H1 (cell line): ENCODE data around the gene NIPAL3. TPM values are rescaled to one million over a fixed set of nuclear protein-coding genes. Genes with fewer than 3 reads are reported as not detected.

Experiments used
- CTCF ChIA-PET: fragments of 300-600 bp; sonication (Branson Sonifier 250); formaldehyde crosslinking; loops from one replicate; lab custom pipeline; 2021; ENCODE audit not compliant: partially characterized antibody; lab: Charles Lee
- POLR2A ChIA-PET: fragments of 300-600 bp; sonication (Branson Sonifier 250); formaldehyde crosslinking; loops from one replicate; lab custom pipeline; 2021; ENCODE audit warnings: inconsistent platforms; ENCODE audit not compliant: partially characterized antibody; lab: Charles Lee
- DNase-seq, 2 experiments: peaks; one replicate each; pipeline versions ENCODE4 v3.0.0 to v3.0.0-alpha.2; 2010 to 2022; ENCODE audit warnings: low spot score in 2 of 2, low read depth in 1 of 2, mixed read lengths in 1 of 2
- FAIRE-seq: peaks from 2 replicates; lab custom pipeline; 2011; peaks lifted over from hg19 to GRCh38; lab: Jason Lieb, UNC
- H2AFZ ChIP-seq: 2 replicates; pipeline ENCODE4 v1.8.1; 2012; ENCODE audit warnings: low read length, inconsistent platforms
- H2AK5ac ChIP-seq: 2 replicates; pipeline ENCODE4 v1.6.1; 2013; ENCODE audit warnings: low read depth, low read length
- H2BK120ac ChIP-seq: replicated peaks from 2 replicates; pipeline ENCODE3; 2013; ENCODE audit warnings: low read depth, low read length, inconsistent platforms
- H2BK12ac ChIP-seq: 2 replicates; pipeline ENCODE4 v1.6.1; 2013; ENCODE audit warnings: low read depth, low read length
- H2BK15ac ChIP-seq: 2 replicates; pipeline ENCODE4 v1.6.1; 2013; ENCODE audit warnings: low read length
- H2BK20ac ChIP-seq: 2 replicates; pipeline ENCODE4 v1.6.1; 2013; ENCODE audit warnings: low read length
- H2BK5ac ChIP-seq: 2 replicates; pipeline ENCODE4 v1.6.1; 2013; ENCODE audit warnings: low read depth, low read length
- H3K14ac ChIP-seq: 2 replicates; pipeline ENCODE4 v1.6.1; 2013; ENCODE audit warnings: inconsistent platforms; ENCODE audit not compliant: insufficient read length
- H3K18ac ChIP-seq: 2 replicates; pipeline ENCODE4 v1.6.1; 2013; ENCODE audit warnings: low read length; ENCODE audit errors: extremely low read depth
- H3K23ac ChIP-seq: 2 replicates; pipeline ENCODE4 v1.6.1; 2013; ENCODE audit warnings: inconsistent platforms; ENCODE audit not compliant: insufficient read length
- H3K23me2 ChIP-seq: 2 replicates; pipeline ENCODE4 v1.6.1; 2013; ENCODE audit warnings: low read depth, low read length
- H3K27ac ChIP-seq: 2 replicates; pipeline ENCODE4 v1.6.1; 2011; ENCODE audit warnings: low read depth, low read length, inconsistent platforms
- H3K27me3 ChIP-seq, 4 experiments: replicated peaks in 1 of 4; 1 replicate in 1 of 4; 2 replicates in 3 of 4; pipeline versions ENCODE4 v1.6.1 to v1.8.1; 2011 to 2013; ENCODE audit warnings: low read length in 3 of 4, mild to moderate bottlenecking in 3 of 4, inconsistent platforms in 2 of 4, mixed read lengths in 2 of 4, moderate library complexity in 1 of 4; ENCODE audit not compliant: control insufficient read depth in 3 of 4, insufficient read depth in 3 of 4; ENCODE audit errors: extremely low read depth in 1 of 4
- H3K36me3 ChIP-seq, 4 experiments: 2 replicates each; pipeline versions ENCODE4 v1.6.1 to v1.8.1; 2011 to 2013; ENCODE audit warnings: mild to moderate bottlenecking in 4 of 4, low read length in 3 of 4, moderate library complexity in 2 of 4, control low read depth in 1 of 4, inconsistent platforms in 1 of 4; ENCODE audit not compliant: insufficient read depth in 4 of 4, control insufficient read depth in 2 of 4
- H3K4ac ChIP-seq: replicated peaks from 2 replicates; pipeline ENCODE3; 2013; ENCODE audit warnings: low read length, low read depth, mixed read lengths, inconsistent platforms; ENCODE audit not compliant: insufficient read length
- H3K4me1 ChIP-seq, 4 experiments: replicated peaks in 1 of 4; 1 replicate in 1 of 4; 2 replicates in 3 of 4; pipeline versions ENCODE4 v1.6.1 to v1.8.1; 2011 to 2013; ENCODE audit warnings: low read length in 3 of 4, inconsistent platforms in 2 of 4, mixed read lengths in 1 of 4; ENCODE audit not compliant: insufficient read depth in 4 of 4, control insufficient read depth in 3 of 4
- H3K4me2 ChIP-seq, 2 experiments: 2 replicates each; pipeline versions ENCODE4 v1.6.1 to v1.8.1; 2011 to 2013; ENCODE audit warnings: low read depth in 2 of 2, low read length in 2 of 2, control low read depth in 1 of 2, inconsistent platforms in 1 of 2, mild to moderate bottlenecking in 1 of 2; ENCODE audit not compliant: insufficient read depth in 1 of 2
- H3K4me3 ChIP-seq, 4 experiments: fragments of 200-600, 300-600 bp in 1 of 4; sonication (generic), shearing (Covaris generic), sonication (Bioruptor Twin) in 1 of 4; 2 replicates each; pipeline versions ENCODE4 v1.5.1 to v1.8.1; 2011 to 2016; ENCODE audit warnings: low read length in 4 of 4, low read depth in 3 of 4, control low read depth in 2 of 4, inconsistent platforms in 2 of 4, mild to moderate bottlenecking in 2 of 4, mixed read lengths in 1 of 4, moderate library complexity in 1 of 4; ENCODE audit not compliant: insufficient read depth in 2 of 4; ENCODE audit errors: extremely low read depth in 1 of 4
- H3K56ac ChIP-seq: replicated peaks from 2 replicates; pipeline ENCODE3; 2013; ENCODE audit warnings: low read depth, mild to moderate bottlenecking, mixed read lengths, low read length, inconsistent platforms; ENCODE audit not compliant: insufficient read length
- H3K79me1 ChIP-seq: 2 replicates; pipeline ENCODE4 v1.6.1; 2013; ENCODE audit warnings: low read depth, low read length, control low read depth
- H3K79me2 ChIP-seq, 2 experiments: 2 replicates each; pipeline versions ENCODE4 v1.6.1 to v1.8.1; 2012 to 2013; ENCODE audit warnings: low read length in 2 of 2, mild to moderate bottlenecking in 2 of 2, inconsistent platforms in 1 of 2; ENCODE audit not compliant: insufficient read depth in 2 of 2, control insufficient read depth in 1 of 2
- H3K9ac ChIP-seq, 4 experiments: replicated peaks in 1 of 4; 1 replicate in 1 of 4; 2 replicates in 3 of 4; pipeline versions ENCODE4 v1.6.1 to v1.8.1; 2011 to 2013; ENCODE audit warnings: low read depth in 3 of 4, low read length in 3 of 4, control low read depth in 2 of 4, mild to moderate bottlenecking in 2 of 4, moderate library complexity in 2 of 4, inconsistent platforms in 1 of 4; ENCODE audit errors: extremely low read depth in 1 of 4
- H3K9me3 ChIP-seq, 2 experiments: 2 replicates each; pipeline versions ENCODE4 v1.6.1 to v1.8.1; 2012 to 2013; ENCODE audit warnings: mild to moderate bottlenecking in 2 of 2, moderate library complexity in 2 of 2, control low read depth in 1 of 2, inconsistent platforms in 1 of 2, low read depth in 1 of 2, low read length in 1 of 2, mixed read lengths in 1 of 2; ENCODE audit not compliant: insufficient read depth in 2 of 2
- H4K20me1 ChIP-seq, 2 experiments: replicated peaks in 1 of 2; 2 replicates each; pipeline versions ENCODE3 to v1.8.1; 2011 to 2013; ENCODE audit warnings: inconsistent platforms in 2 of 2, low read length in 2 of 2, mild to moderate bottlenecking in 1 of 2; ENCODE audit not compliant: insufficient read depth in 2 of 2, control insufficient read depth in 1 of 2
- H4K5ac ChIP-seq: 2 replicates; pipeline ENCODE4 v1.6.1; 2013; ENCODE audit warnings: low read length, low read depth, mixed read lengths, inconsistent platforms; ENCODE audit not compliant: insufficient read length
- H4K8ac ChIP-seq: 2 replicates; pipeline ENCODE4 v1.8.0; 2013; ENCODE audit warnings: mild to moderate bottlenecking, moderate library complexity, low read length, inconsistent platforms; ENCODE audit not compliant: insufficient read depth; ENCODE audit errors: extremely low read depth
- H4K91ac ChIP-seq: replicated peaks from 2 replicates; pipeline ENCODE3; 2013; ENCODE audit warnings: low read length, mixed read lengths, inconsistent platforms; ENCODE audit not compliant: insufficient read length
- CHD2 ChIP-seq: IDR thresholded peaks from 2 replicates; pipeline ENCODE4 v1.6.1; 2012; ENCODE audit warnings: low read length, improper control_type of control experiment
- CREB1 ChIP-seq: IDR thresholded peaks from 2 replicates; pipeline ENCODE4 v1.6.1; 2012; ENCODE audit warnings: inconsistent platforms
- TCF12 ChIP-seq: IDR thresholded peaks from 2 replicates; pipeline ENCODE4 v1.6.1; 2011; ENCODE audit warnings: low read depth, mild to moderate bottlenecking, low read length
- TEAD4 ChIP-seq: IDR thresholded peaks from 2 replicates; pipeline ENCODE4 v1.6.1; 2012; ENCODE audit warnings: low read depth, low read length, inconsistent platforms, mixed read lengths
- WGBS, 2 experiments: shearing (Covaris generic) in 1 of 2; methylation state at CpG; one replicate each; pipeline versions ENCODE4 v1.1.6 to v1.1.7; 2013 to 2015; ENCODE audit warnings: low lambda C conversion rate in 2 of 2, mixed read lengths in 2 of 2, inconsistent platforms in 1 of 2, low coverage in 1 of 2, missing lambda C conversion rate in 1 of 2; ENCODE audit not compliant: insufficient replicate concordance in 2 of 2, insufficient coverage in 1 of 2, insufficient read length in 1 of 2; ENCODE audit errors: extremely low coverage in 1 of 2, missing lambda C conversion rate in 1 of 2; 5-methylcytosine and 5-hydroxymethylcytosine counted together
- polyA plus RNA-seq, 7 experiments: library from polyadenylated mRNA; depleted of rRNA in 3 of 7; stranded (reverse) in 5 of 7; unstranded in 2 of 7; fragments of >200 nt in 5 of 7; fragments of 200-250 nt in 2 of 7; gene quantifications; 1 replicate in 5 of 7; 2 replicates in 1 of 7; 4 replicates in 1 of 7; pipeline versions ENCODE4 v1.2.1 to v1.2.3, GENCODE V29; 2011 to 2013; ENCODE audit warnings: missing spikeins in 2 of 7, mixed read lengths in 2 of 7
- total RNA-seq: library from RNA; stranded (reverse); fragmentation: NEBNext Ultra II Directional; extraction: Animal tissue kit (Norgen Biotek cat#: 25700); gene quantifications from 2 replicates; pipeline ENCODE4 v1.2.1, GENCODE V29; 2021

The NIPAL3 gene
- total and polyA plus RNA-seq, 2 of the 8 experiments (the other 6 are each of a cell fraction or from before 2014, with no cell fraction given), result 8.8 to 11.0 TPM

GRCh38 chr1:24369801-24370200 is 45.8 kb upstream of the NIPAL3 start:
- no peak overlapping the region for H2BK15ac ChIP-seq
- no peak overlapping the region for H3K56ac ChIP-seq
- no peak overlapping the region for H3K18ac ChIP-seq
- CTCF ChIA-PET, result interaction anchor here (1.4 to 5.5 kb wide), 3 partner anchors 15 to 171 kb away, joined by 9 to 51 read pairs (median 34); no protein-coding TSS in a partner anchor
- no peaks in the 10 kb centered on the region for H3K23me2 ChIP-seq
- H2AFZ ChIP-seq, result no peak overlapping the region
- DNase-seq, result no peak
- TF ChIP-seq CREB1 (no peak), TEAD4 (no peak), CHD2 (no peak), TCF12 (no peak)
- H2BK20ac ChIP-seq, result no peak overlapping the region
- H3K9ac ChIP-seq, result no peak overlapping the region
- POLR2A ChIA-PET, result no interaction called here
- H2BK12ac ChIP-seq, result no peak overlapping the region
- no peak overlapping the region for H3K23ac ChIP-seq
- no peaks in the 10 kb centered on the region for H3K79me1 ChIP-seq
- no peak overlapping the region for H3K14ac ChIP-seq
- no peak overlapping the region for H3K4me2 ChIP-seq
- H3K27ac ChIP-seq, result no peak overlapping the region
- no peak overlapping the region for H4K8ac ChIP-seq
- no peak overlapping the region for H4K91ac ChIP-seq
- no peak overlapping the region for H3K4ac ChIP-seq
- H2BK5ac ChIP-seq, result no peak overlapping the region
- no peaks in the 10 kb centered on the region for H3K27me3 ChIP-seq
- no peak overlapping the region for H4K5ac ChIP-seq
- no peak overlapping the region for H2BK120ac ChIP-seq
- H3K9me3 ChIP-seq, result no peaks in the 10 kb centered on the region
- no peak overlapping the region for H2AK5ac ChIP-seq
- H3K4me3 ChIP-seq, result no peak overlapping the region
- WGBS, 2 experiments, result 88% methylated on average over 4 of the region's 4 CpGs; no CpG with 5 or more reads in 1 of the 2 experiments
- no peaks in the 10 kb centered on the region for H3K36me3 ChIP-seq
- H3K79me2 ChIP-seq, result no peaks in the 10 kb centered on the region
- no peak for FAIRE-seq
- no peaks in the 10 kb centered on the region for H4K20me1 ChIP-seq
- H3K4me1 ChIP-seq, result peaks cover 0 to 2% (median 0%) of the 10 kb centered on the region in 4 experiments; a peak in 4 of 7 replicates
